ENCODE data around the gene QPCTL. TPM values are rescaled to one million over a fixed set of nuclear protein-coding genes. Genes with fewer than 3 reads are reported as not detected.

QPCTL gene
- total RNA-seq, 1 experiment from 2014 or later = 13.7 TPM

- no peak overlapping the region for H2BK5ac ChIP-seq (ENCODE audit: insufficient read length, low read length)
- no peak overlapping the region for H3T11ph ChIP-seq (ENCODE audit: low read length)
- peaks cover 16 to 25% of the 10 kb centered on the region in 2 experiments for H3K4me1 Mint-ChIP-seq
- H3K23me2 ChIP-seq (ENCODE audit: insufficient read length, low read depth, low read length, poor library complexity, severe bottlenecking) = peaks cover 15% of the 10 kb centered on the region
- H3K27ac Mint-ChIP-seq = no peak overlapping the region; a peak in 2 of 7 replicates
- peak; percentile 96 for DNase-seq
- H4K5ac ChIP-seq (ENCODE audit: insufficient read length, low read depth, low read length) = no peak overlapping the region
- no peak overlapping the region for H3K14ac ChIP-seq (ENCODE audit: insufficient read depth, low read length)
- H3K4me3 Mint-ChIP-seq = peak overlapping the region; percentile 78 to 81
- no peak overlapping the region for H3K27ac ChIP-seq (ENCODE audit: insufficient read length, low read depth, low read length)
- H4K20me1 ChIP-seq (ENCODE audit: control insufficient read depth, insufficient read depth, insufficient read length) = no peaks in the 10 kb centered on the region
- no peak overlapping the region for H2BK12ac ChIP-seq (ENCODE audit: insufficient read length, low read depth, low read length)
- no peak for TF ChIP-seq CTCF (conservative IDR thresholded peaks at IDR 0.05)
- no peak overlapping the region for H4K91ac ChIP-seq (ENCODE audit: insufficient read length, low read depth, low read length)
- H3K56ac ChIP-seq (ENCODE audit: insufficient read length, low read depth, low read length) = no peak overlapping the region
- H3K27me3 ChIP-seq (ENCODE audit: insufficient read depth, low read length) = peaks cover 9% of the 10 kb centered on the region; the same call in 1 of the 2 replicates
- H2BK20ac ChIP-seq (ENCODE audit: low read depth, low read length, poor library complexity, severe bottlenecking) = no peak overlapping the region
- H3K79me2 ChIP-seq (ENCODE audit: insufficient read depth, low read length) = no peaks in the 10 kb centered on the region
- H2BK15ac ChIP-seq (ENCODE audit: low read depth, low read length) = no peak overlapping the region
- H3K23ac ChIP-seq (ENCODE audit: insufficient read length, low read depth, low read length) = no peak overlapping the region
- no peak overlapping the region for H3K4ac ChIP-seq (ENCODE audit: low read depth, low read length)
- H3K79me1 ChIP-seq (ENCODE audit: insufficient read depth, low read depth, low read length, poor library complexity, severe bottlenecking) = no peaks in the 10 kb centered on the region
- H3K18ac ChIP-seq (ENCODE audit: insufficient read length, low read depth, low read length) = no peak overlapping the region
- H3K9me3 ChIP-seq (ENCODE audit: control insufficient read depth, low read depth, low read length) = no peaks in the 10 kb centered on the region
- H3K27me3 Mint-ChIP-seq (ENCODE audit: low read depth) = peaks cover 69% of the 10 kb centered on the region
- peak overlapping the region; percentile 23 for H3K4me2 ChIP-seq (ENCODE audit: insufficient read depth, insufficient read length, low read length)
- H2AFZ ChIP-seq (ENCODE audit: low read length) = no peak overlapping the region
- H2AK5ac ChIP-seq (ENCODE audit: insufficient read length, low read length) = no peak overlapping the region
- H3K9ac ChIP-seq (ENCODE audit: extremely low read depth, insufficient read length, low read length) = no peak overlapping the region
- H3K9me3 Mint-ChIP-seq = no peaks in the 10 kb centered on the region; a peak in 1 of 5 replicates
- WGBS (ENCODE audit: extremely low coverage, insufficient read length, low lambda C conversion rate) = no CpG with 5 or more reads among the region's 42 CpGs
- H4K8ac ChIP-seq (replicated peaks; ENCODE audit: insufficient read length, low read depth, low read length) = no peak overlapping the region
- peaks cover 0 to 2% (median 0%) of the 10 kb centered on the region in 3 experiments; a peak in 1 of 7 replicates for H3K36me3 Mint-ChIP-seq (ENCODE audit: insufficient read depth in 1 of 3, low read depth in 3 of 3)
- no peak overlapping the region for H2BK120ac ChIP-seq (ENCODE audit: low read depth, low read length, poor library complexity, severe bottlenecking)
- H3K4me1 ChIP-seq (ENCODE audit: insufficient read depth, low read length) = peaks cover 2% of the 10 kb centered on the region; the same call in 1 of the 2 replicates
Observed at GRCh38 chr19:45670670-45671453, 21.6 kb upstream of the QPCTL start.
